ENCODE measurements around the gene RNF157.

- TF ChIP-seq CTCF (IDR thresholded peaks at IDR 0.05; ENCODE audit: poor library complexity) (no peak), EZH2phosphoT487 (IDR thresholded peaks at IDR 0.05; ENCODE audit: low read depth, severe bottlenecking, unreplicated experiment) (no peak), EZH2 (IDR thresholded peaks at IDR 0.05; ENCODE audit: borderline replicate concordance) (no peak)
Observed at GRCh38 chr17:76136276-76137000, 103.9 kb downstream of the RNF157 start.

Measured in hepatocyte (in vitro differentiated cells).